ENCODE data around the gene NSUN6. TPM values are rescaled to one million over a fixed set of nuclear protein-coding genes. Genes with fewer than 3 reads are reported as not detected.

The NSUN6 gene
- total RNA-seq, 1 donor = 4.7 TPM

- H3K4me3 ChIP-seq (ENCODE audit: insufficient read depth, low read length) = peak overlapping the region; percentile 29
- no peaks in the 10 kb centered on the region for H4K20me1 ChIP-seq (ENCODE audit: insufficient read depth, low read length)
- H2AFZ ChIP-seq (ENCODE audit: low read length) = peak overlapping the region; percentile 76
- H3K27ac ChIP-seq (ENCODE audit: low read depth, low read length) = peak overlapping the region; percentile 59
- H3K9me3 ChIP-seq (ENCODE audit: low read depth, low read length) = no peaks in the 10 kb centered on the region
- TF ChIP-seq CTCF (IDR thresholded peaks at IDR 0.05; ENCODE audit: extremely low read depth, low read depth, low read length) = no peak
- DNase-seq (ENCODE audit: insufficient read length, low spot score, missing footprints) = no peak
- peaks cover 4% of the 10 kb centered on the region for H3K4me1 ChIP-seq (ENCODE audit: insufficient read depth, low read length)
- no peaks in the 10 kb centered on the region for H3K36me3 ChIP-seq (ENCODE audit: insufficient read depth, low read length)
- H3K79me2 ChIP-seq (ENCODE audit: insufficient read depth, low read length) = no peaks in the 10 kb centered on the region
- peak overlapping the region; percentile 46 for H3K4me2 ChIP-seq (ENCODE audit: insufficient read depth, low read length)
- no peaks in the 10 kb centered on the region for H3K27me3 ChIP-seq (ENCODE audit: insufficient read depth, low read length)
Observed at GRCh38 chr10:18501629-18502028, 149.8 kb downstream of the NSUN6 start.

- Histone ChIP-seq H3K4me3 (ENCODE audit: insufficient read depth, low read length) (peak overlapping the region; percentile 29), H3K27ac (ENCODE audit: low read depth, low read length) (peak overlapping the region; percentile 59), H3K4me2 (ENCODE audit: insufficient read depth, low read length) (peak overlapping the region; percentile 46), H3K9me3 (ENCODE audit: low read depth, low read length) (no peaks in the 10 kb centered on the region), H3K79me2 (ENCODE audit: insufficient read depth, low read length) (no peaks in the 10 kb centered on the region), H3K36me3 (ENCODE audit: insufficient read depth, low read length) (no peaks in the 10 kb centered on the region), H3K27me3 (ENCODE audit: insufficient read depth, low read length) (no peaks in the 10 kb centered on the region), H3K4me1 (ENCODE audit: insufficient read depth, low read length) (peaks cover 4% of the 10 kb centered on the region), H4K20me1 (ENCODE audit: insufficient read depth, low read length) (no peaks in the 10 kb centered on the region), H2AFZ (ENCODE audit: low read length) (peak overlapping the region; percentile 76)
- TF ChIP-seq CTCF (IDR thresholded peaks at IDR 0.05; ENCODE audit: extremely low read depth, low read depth, low read length) = no peak
- DNase-seq (ENCODE audit: insufficient read length, low spot score, missing footprints) = peak; percentile 83
Observed at GRCh38 chr10:18501198-18501597, 150.2 kb downstream of the NSUN6 start.

- Histone ChIP-seq H3K27me3 (ENCODE audit: insufficient read depth, low read length) (no peaks in the 10 kb centered on the region), H3K36me3 (ENCODE audit: insufficient read depth, low read length) (no peaks in the 10 kb centered on the region), H4K20me1 (ENCODE audit: insufficient read depth, low read length) (no peaks in the 10 kb centered on the region), H3K27ac (ENCODE audit: low read depth, low read length) (no peak overlapping the region), H3K79me2 (ENCODE audit: insufficient read depth, low read length) (no peaks in the 10 kb centered on the region), H3K4me1 (ENCODE audit: insufficient read depth, low read length) (peaks cover 4% of the 10 kb centered on the region), H2AFZ (ENCODE audit: low read length) (no peak overlapping the region), H3K4me2 (ENCODE audit: insufficient read depth, low read length) (peak overlapping the region; percentile 46), H3K4me3 (ENCODE audit: insufficient read depth, low read length) (no peak overlapping the region), H3K9me3 (ENCODE audit: low read depth, low read length) (no peaks in the 10 kb centered on the region)
- no peak for TF ChIP-seq CTCF (IDR thresholded peaks at IDR 0.05; ENCODE audit: extremely low read depth, low read depth, low read length)
- DNase-seq (ENCODE audit: insufficient read length, low spot score, missing footprints) = no peak
Observed at GRCh38 chr10:18500576-18500975, 150.8 kb downstream of the NSUN6 start.

GRCh38 chr10:18498998-18499397 is 152.4 kb downstream of the NSUN6 start:
- Histone ChIP-seq H3K4me3 (ENCODE audit: insufficient read depth, low read length) (no peak overlapping the region), H3K36me3 (ENCODE audit: insufficient read depth, low read length) (no peaks in the 10 kb centered on the region), H3K27ac (ENCODE audit: low read depth, low read length) (no peak overlapping the region), H4K20me1 (ENCODE audit: insufficient read depth, low read length) (no peaks in the 10 kb centered on the region), H3K9me3 (ENCODE audit: low read depth, low read length) (no peaks in the 10 kb centered on the region), H3K4me1 (ENCODE audit: insufficient read depth, low read length) (peaks cover 4% of the 10 kb centered on the region), H3K79me2 (ENCODE audit: insufficient read depth, low read length) (no peaks in the 10 kb centered on the region), H2AFZ (ENCODE audit: low read length) (no peak overlapping the region), H3K4me2 (ENCODE audit: insufficient read depth, low read length) (no peak overlapping the region), H3K27me3 (ENCODE audit: insufficient read depth, low read length) (no peaks in the 10 kb centered on the region)
- TF ChIP-seq CTCF (IDR thresholded peaks at IDR 0.05; ENCODE audit: extremely low read depth, low read depth, low read length) = no peak
- no peak for DNase-seq (ENCODE audit: insufficient read length, low spot score, missing footprints)

Measured in osteoblast (primary cell).